GM18951 (cell line): ENCODE measurements around the gene RER1.

Experiments
- POLR2A ChIP-seq: IDR thresholded peaks from 4 replicates; pipeline ENCODE4 v1.6.1; 2011; ENCODE audit warnings: mild to moderate bottlenecking; ENCODE audit not compliant: insufficient read length, insufficient read depth; ENCODE audit errors: extremely low read depth
- in situ Hi-C: fragments of 300-500 bp; cut with MboI; formaldehyde crosslinking; loops from one replicate; pipeline ENCODE4 v1.12.0; 2022; ENCODE audit warnings: low sequenced_read_pairs, mixed read lengths, inconsistent platforms; ENCODE audit not compliant: unreplicated experiment

Gene RER1

DNA sequence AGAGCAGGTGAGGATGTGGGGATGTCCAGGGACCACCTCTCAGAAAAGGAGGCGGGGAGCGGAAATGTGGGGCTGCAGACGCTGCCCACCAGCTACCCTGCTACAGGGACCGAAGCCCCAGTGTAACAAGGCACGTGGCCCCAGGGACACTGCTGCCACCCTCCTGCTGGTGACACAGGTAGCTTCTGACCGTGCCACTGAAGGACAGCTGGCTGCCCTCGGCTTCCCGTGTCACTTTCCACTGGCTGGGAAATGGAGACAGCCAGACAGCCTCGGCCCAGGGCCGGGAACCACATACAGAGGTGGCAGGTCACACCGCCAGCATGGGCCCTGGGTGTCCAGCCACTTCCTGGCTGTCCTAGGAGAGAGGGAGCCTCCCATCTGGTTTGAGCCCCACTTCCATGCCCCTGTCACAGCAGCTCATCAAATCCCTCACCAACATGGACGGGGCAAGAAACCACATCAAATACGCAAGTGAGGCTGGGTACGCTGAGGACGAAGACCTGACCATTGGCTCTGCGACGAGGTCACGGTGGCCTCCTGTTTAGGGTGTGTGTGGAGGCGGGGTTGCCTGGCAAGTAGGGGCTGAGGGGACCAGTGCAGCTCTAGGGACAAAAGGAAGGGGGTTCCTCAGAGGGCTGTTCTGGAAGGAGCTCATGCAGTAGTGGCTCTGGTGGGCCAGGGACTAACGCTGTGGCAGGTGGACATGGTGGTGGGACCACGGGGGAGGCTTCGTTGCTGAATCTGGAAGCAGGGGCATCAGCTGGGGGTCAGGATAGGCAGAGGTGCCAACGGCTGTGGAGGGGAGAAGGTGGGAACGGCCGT, 15.7 kb downstream of the RER1 start:
- in situ Hi-C loops, result loop anchor here (25.0 kb wide), 2 partner anchors 130 to 1030 kb away; partner anchors contain the start of genes HES5 and PANK4
- TF ChIP-seq POLR2A, result no peak

DNA sequence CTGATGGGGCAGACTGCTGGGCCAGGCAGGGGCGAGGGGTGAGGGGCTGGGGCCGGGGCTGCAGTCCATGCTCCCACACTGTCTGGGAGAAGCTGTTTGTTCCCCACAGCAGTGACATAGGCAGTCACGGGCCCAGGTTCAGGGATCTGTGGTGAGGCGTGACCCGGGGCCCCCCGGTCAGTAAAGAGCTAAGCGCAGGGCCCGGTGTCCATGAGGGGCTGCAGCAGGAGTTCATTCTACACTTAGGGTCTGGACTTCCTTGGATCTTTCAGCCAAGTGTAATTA, 16.3 kb downstream of the RER1 start:
- TF ChIP-seq POLR2A, result no peak
- in situ Hi-C loops, result loop anchor here (25.0 kb wide), 2 partner anchors 129 to 1029 kb away; partner anchors contain the start of genes HES5 and PANK4

DNA sequence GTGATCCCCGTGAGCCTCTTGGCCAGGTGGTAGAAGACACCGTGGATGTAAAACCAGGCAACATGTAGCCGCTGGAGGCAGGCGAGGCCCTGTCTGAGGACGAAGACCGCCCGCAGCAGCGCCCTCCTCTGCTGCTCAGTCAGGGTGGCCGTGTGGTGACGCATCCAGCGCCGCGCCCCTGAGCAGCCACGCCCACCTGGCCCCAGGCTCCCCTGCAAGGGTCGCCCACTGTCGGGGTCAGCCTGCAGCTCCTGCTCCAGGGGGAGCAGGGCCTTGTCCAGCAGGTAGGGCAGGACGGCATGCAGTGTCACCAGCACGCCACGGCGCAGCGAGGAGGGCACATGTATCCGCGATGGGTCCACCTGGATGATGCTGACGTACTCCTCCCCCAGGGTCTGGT, 16.8 kb downstream of the RER1 start:
- in situ Hi-C loops, result loop anchor here (25.0 kb wide), 2 partner anchors 129 to 1029 kb away; partner anchors contain the start of genes HES5 and PANK4

DNA sequence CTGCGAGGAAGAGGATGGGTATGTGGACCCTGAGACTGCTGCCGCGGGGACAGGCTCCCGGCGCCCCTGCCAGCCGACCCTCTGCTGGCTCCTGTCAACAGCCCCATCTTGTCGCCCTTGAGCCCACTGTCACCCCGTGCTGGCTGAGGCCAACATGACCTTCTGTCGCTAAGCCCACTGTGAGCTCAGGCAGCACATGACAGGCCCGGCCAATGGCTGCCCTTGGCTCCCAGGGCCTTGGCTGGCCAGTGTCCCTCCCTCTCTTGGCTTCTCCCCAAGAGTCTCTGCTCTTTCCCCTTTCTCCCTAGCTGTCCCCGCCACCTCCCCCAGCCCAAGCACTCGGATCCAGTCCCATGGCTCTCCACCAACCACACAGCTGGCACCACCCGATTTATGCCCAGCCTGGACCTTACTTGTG, 17.2 kb downstream of the RER1 start:
- TF ChIP-seq POLR2A, result no peak
- in situ Hi-C loops, result loop anchor here (25.0 kb wide), 2 partner anchors 128 to 1028 kb away; partner anchors contain the start of genes HES5 and PANK4

More for the DNA sequence above, 16.8 kb downstream of the RER1 start:
- no peak for TF ChIP-seq POLR2A

DNA sequence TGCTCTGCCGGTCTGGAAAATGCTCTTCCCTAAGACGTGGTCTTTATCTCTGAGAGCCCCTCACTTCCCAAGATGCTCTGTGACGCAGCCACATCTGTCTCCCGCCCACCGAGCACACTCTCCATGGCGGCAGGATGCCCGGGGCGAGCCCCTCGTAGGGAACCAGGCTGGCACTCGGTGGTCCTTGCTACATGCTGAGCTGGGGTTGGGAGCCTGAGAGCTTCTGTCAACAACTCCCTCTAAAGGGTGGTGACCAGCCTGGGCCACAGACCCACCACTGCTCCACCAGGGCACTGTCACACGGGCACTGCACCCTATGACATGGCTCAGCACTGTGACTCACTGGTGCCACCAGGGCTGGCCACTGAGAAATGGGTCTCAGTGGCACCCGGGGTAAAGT, 18.1 kb downstream of the RER1 start:
- no peak for TF ChIP-seq POLR2A
- in situ Hi-C loops, result loop anchor here (25.0 kb wide), 2 partner anchors 128 to 1028 kb away; partner anchors contain the start of genes HES5 and PANK4

DNA sequence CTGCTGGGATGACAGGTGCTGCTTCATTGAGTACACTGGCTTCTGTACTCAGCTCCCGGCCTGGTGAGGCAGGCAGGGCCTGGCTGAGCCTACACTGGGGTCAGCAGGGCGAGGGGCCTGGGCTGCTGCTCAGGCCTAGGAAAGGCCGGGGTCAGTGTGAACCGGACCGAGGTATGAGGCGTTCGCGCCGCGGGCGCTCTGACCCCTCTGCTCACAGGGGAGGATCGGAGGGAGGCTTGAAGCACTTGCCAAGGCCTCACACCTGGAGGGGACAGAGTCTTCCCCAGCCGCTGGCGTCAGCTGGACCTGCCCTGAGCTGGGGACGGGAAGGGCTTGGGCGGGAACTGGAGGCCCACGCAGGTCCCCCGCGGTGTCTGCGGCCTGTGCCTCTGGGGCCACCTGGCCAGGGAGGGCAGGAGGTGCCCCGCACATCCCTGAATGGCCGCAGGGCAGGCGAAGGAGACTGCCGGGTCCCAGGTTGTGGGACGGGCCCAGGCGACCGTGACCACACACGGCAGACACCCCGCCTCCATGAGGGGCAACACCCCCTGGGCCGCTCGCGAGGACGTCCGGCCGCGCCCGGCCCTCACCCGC, 20.3 kb downstream of the RER1 start:
- no peak for TF ChIP-seq POLR2A
- in situ Hi-C loops, result loop anchor here (25.0 kb wide), 2 partner anchors 125 to 1025 kb away; partner anchors contain the start of genes HES5 and PANK4

DNA sequence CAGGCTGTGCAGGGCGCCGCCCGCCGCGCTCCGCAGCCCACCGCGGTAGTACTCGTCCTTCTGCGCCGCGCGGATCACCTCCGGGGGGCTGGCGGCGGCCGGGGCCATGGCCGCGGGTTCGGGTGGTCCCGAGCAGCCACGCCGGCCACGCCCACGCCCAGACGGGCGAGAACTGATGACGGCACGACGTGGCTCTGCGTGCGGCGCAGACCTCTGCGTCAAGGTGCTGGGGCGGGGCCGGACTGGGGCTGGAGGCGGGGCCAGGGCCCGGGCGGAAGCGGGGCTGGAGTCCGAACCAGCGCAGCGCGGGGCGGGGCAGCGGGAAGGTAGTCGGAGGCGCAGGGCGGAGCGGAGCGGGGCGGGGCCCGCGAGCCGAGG, 20.7 kb downstream of the RER1 start, which contains the start of gene PEX10:
Gene PEX10 (minus strand): TSS at position 170 of the 378 bp plus-strand sequence. CDS start 62 bp downstream, at position 108.
- in situ Hi-C loops, result loop anchor here (25.0 kb wide), 2 partner anchors 125 to 1025 kb away; partner anchors contain the start of genes HES5 and PANK4
- peak; percentile 68 for TF ChIP-seq POLR2A

DNA sequence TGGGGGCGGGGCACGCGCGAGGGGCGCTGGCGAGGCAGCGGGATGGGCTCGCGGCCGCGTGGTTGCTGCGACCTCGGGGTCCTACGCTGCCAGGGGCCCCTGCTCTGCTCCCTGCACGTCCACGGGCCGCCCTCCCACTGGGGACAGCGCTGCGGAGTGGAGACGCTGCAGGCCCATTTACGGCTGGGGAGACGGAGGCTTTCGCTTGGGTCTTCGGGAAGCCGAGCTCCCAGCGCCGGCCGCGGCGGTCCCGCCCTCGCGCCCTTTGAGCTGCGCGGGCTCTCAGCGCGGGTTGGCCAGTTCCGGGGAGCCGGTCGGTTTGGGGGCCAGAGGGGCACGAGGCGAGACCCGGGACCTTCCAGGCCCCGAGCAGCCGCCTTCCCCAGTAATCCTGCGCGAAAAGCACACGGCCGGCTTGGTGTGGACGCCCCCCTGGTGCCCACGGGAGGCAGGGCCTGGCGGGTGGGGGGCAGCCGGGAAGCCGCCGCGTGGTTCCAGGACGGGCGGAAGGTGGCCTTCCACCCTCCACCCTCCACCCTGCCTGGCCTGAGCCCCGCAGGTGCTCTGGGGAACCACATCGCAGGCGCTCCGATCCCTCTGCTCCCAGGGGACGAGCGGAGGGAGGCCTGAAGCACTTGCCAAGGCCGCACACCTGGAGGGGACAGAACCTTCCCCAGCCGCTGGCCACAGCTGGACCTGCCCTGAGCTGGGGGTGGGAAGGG, 21.3 kb downstream of the RER1 start:
- in situ Hi-C loops, result loop anchor here (25.0 kb wide), 2 partner anchors 124 to 1024 kb away; partner anchors contain the start of genes HES5 and PANK4

DNA sequence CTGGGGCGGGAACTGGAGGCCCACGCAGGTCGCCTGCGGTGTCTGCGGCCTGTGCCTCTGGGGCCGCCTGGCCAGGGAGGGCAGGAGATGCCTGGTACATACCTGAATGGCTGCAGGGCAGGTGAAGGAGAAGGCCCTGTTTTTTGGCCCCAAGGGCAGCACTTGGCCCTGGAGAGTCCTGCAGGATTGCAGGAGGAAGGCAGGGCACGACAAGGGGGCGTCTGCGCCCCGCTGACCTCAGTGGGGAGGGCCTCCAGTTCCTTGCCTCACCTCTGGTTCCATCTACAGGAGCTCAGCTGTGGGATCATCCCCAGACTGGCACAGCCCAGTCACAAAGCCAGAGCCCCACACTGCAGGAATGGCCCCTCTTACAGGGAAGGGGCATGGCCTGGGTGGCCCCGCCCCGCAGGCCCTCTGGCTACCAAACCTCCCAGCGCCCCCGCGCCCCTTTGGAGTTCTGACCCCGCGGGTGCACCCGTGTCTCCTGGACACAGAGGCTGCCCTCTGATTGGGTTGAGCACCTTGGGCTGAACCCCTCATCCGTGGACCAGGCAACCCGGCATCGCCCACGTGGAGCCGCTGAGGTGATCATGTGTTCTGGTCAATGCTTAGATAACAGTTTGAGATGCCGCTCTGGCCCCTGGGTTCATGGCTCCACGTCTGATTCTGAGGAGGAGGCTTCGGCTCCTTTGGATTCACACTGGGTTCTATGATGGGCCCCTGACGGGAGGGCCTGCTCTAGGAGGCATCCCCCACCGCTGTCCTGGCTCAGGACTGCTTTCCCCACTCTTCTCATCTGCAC, 22.1 kb downstream of the RER1 start:
- TF ChIP-seq POLR2A, result peak; percentile 6
- in situ Hi-C loops, result loop anchor here (25.0 kb wide), 2 partner anchors 124 to 1024 kb away; partner anchors contain the start of genes HES5 and PANK4

More for the DNA sequence above, 21.3 kb downstream of the RER1 start:
- peak; percentile 68 for TF ChIP-seq POLR2A

DNA sequence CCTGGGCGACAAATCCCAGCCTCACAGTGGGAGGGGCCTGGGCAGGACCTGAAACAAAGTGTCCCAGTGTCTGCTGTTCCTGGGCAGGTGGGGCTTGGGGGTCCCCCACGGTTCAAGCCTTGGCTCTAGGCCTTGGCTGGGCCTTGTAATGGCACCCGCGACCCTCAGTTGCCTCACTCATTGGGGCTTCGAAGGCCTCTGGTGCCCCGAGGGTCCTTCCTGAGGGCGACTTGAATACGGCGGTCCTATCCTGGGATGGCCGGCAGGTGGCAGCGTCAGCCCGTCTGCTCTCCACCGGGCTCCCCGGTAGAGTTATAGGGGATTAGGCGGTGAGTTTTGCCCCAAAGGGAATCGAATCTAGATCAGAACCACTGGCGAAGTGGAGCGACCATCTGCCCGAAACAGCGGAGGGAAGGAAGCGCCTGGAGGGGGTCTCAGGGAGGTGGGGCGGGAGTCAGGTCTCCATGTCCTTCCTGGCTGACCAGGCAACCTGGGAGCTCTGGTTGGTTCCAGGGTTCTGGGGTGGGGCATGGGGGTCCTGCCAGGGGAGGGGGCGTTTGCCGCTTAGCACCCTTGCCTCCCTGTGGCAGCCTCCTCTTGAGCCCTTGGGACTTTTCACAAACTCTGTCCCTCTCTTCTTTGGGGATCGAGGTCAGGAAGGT, 22.8 kb downstream of the RER1 start:
- in situ Hi-C loops, result loop anchor here (25.0 kb wide), 2 partner anchors 123 to 1023 kb away; partner anchors contain the start of genes HES5 and PANK4
- TF ChIP-seq POLR2A, result peak; percentile 19

DNA sequence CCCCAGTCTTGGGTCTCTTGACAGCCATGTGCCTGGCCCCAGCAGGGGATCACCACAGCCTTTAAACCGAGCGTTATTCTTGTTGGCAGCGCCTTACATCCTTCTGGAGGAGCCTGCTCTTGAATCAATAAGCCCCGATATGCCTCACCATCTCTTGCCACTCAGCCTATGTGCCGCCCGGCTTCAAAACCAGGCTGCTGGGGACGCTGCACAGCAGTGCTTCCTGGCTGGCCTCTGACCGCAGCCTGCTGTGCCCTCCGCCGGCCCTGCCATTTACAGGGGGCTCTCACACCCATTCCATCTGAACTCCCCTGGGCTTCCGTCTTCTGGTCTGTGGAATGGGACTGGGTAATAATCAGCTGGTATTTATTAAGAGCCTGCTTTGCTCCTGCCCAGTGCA, 23.7 kb downstream of the RER1 start:
- TF ChIP-seq POLR2A, result no peak
- in situ Hi-C loops, result loop anchor here (25.0 kb wide), 2 partner anchors 122 to 1022 kb away; partner anchors contain the start of genes HES5 and PANK4

DNA sequence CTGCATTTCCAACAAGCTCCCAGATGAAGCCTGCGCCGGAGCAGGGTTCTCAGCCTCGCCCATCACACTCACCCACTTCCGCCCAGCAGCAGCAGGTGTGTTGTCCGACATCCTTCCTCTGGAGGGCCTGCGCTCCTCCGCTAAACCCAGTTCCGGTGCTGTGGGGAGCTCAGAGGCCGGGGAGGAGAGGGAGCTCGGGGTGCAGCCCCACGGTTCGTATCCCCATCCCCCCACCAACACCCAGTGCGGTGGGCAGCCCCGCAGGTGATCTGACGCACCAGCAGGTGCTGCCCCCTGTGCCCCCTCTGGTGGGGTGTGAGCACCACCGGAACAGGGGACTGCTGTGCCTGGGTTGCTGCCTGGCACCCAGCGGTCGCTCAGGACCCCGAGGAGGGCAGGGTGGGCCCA, 24.2 kb downstream of the RER1 start:
- in situ Hi-C loops, result loop anchor here (25.0 kb wide), 2 partner anchors 121 to 1021 kb away; partner anchors contain the start of genes HES5 and PANK4
- TF ChIP-seq POLR2A, result peak; percentile 55
